ENCODE results near the gene IDH2. TPM values are rescaled to one million over a fixed set of nuclear protein-coding genes. Genes with fewer than 3 reads are reported as not detected.

IDH2 gene
- total and polyA plus RNA-seq, 2 donors (not counting 3 experiments of a cell fraction or from before 2014, with no cell fraction given): 123 to 127 TPM

DNA sequence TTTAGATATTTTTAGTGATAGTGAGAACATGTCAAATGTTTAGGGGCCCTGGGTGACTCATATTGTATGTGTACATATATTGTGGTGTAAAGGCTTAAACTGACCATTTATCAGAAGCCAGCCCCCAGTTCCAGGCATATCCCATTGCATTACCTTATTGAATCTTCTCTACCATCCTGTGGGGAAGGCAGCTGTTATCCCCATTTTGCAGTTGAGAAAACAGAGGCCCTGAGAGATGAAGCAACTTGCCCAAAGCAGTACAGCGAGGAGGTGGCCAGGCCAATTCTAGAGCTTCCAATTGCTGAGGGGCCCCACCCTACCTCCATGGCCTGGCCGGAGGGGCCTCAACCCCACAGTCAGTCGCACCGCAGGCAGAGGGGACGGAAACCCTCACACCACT lies 53.2 kb downstream of the IDH2 start:
- ChIA-PET POLR2A (no interaction called here), CTCF (interaction anchor here (1.0 to 1.2 kb wide), 2 partner anchors 21 to 36 kb away, joined by 3 read pairs; no protein-coding TSS in a partner anchor)
- intact Hi-C loops (cut with micrococcal nuclease) (no loop called here), dilution Hi-C loops (cut with MboI; ENCODE audit: extremely low pct_ligation_motif_present, low sequenced_read_pairs) (no loop called here)
- Histone ChIP-seq H2AFZ (ENCODE audit: low read depth, low read length) (no peak overlapping the region), H4K20me1 (replicated peaks; ENCODE audit: control insufficient read depth, extremely low read depth, insufficient read depth, low read length) (no peaks in the 10 kb centered on the region), H3K36me3 (ENCODE audit: control insufficient read depth in 2 of 2, extremely low read depth in 1 of 2, insufficient read depth in 2 of 2, low read length in 2 of 2) (no peaks in the 10 kb centered on the region), H3K9me3 (replicated peaks; ENCODE audit: control insufficient read depth, insufficient read depth, low read length) (no peaks in the 10 kb centered on the region), H3K4me2 (ENCODE audit: insufficient read depth, low read length) (no peak overlapping the region), H3K27ac (ENCODE audit: insufficient read depth, low read depth, low read length) (no peak overlapping the region), H3K79me2 (ENCODE audit: control insufficient read depth, insufficient read depth, low read length) (peaks cover 5% of the 10 kb centered on the region), H3K9ac (replicated peaks; ENCODE audit: extremely low read depth, insufficient read depth, low read length) (no peak overlapping the region), H3K27me3 (ENCODE audit: control insufficient read depth in 2 of 2, insufficient read depth in 2 of 2, low read length in 2 of 2) (no peaks in the 10 kb centered on the region), H3K9me1 (replicated peaks; ENCODE audit: control insufficient read depth, extremely low read depth, insufficient read depth, low read length) (no peaks in the 10 kb centered on the region), H3K4me3 (replicated peaks in 1 of 3; ENCODE audit: insufficient read depth in 1 of 3, low read depth in 1 of 3, low read length in 3 of 3) (no peak overlapping the region), H3K4me1 (ENCODE audit: control insufficient read depth, extremely low read depth, insufficient read depth, low read length) (no peaks in the 10 kb centered on the region)
- DNase-seq (ENCODE audit: low read depth, low spot score) (no peak), FAIRE-seq (no peak)
- no TSS peak for BruUV-seq (replicated peaks)
- no peak for TF ChIP-seq MYC (IDR thresholded peaks at IDR 0.05; ENCODE audit: low read depth, low read length)

DNA sequence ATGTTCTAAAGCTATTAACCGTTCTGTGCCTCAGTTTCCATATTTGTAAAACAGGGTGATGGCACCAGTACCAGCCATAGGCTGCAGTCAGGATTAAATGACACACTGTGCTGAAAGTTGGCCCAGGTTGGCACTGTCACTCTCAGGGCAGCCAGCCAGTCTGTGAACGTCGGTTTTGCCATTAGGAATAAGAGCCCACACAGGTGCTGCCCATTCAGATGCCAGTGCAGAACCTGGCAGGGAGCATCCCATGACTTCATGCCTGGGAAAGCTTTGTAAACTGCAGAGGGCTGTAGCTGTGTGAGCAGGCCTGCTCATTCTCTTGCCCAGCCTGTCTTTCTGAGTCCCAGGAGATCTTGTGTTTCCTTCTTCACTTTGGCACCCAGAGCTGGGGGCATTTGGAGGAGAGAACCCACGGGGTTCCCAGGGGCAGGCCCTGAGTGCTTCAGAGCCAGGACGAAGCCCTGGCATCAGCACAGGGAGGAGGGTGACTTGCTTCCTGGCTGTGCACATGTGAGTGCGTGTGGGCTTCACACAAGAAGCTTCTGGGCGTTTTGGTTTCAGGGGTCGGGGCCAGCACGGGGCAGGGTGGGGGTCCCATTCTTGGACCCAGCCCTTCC lies 54.2 kb downstream of the IDH2 start:
- no TSS peak for BruUV-seq (replicated peaks)
- Histone ChIP-seq H3K79me2 (ENCODE audit: control insufficient read depth, insufficient read depth, low read length) (peaks cover 4% of the 10 kb centered on the region), H3K4me1 (ENCODE audit: control insufficient read depth, extremely low read depth, insufficient read depth, low read length) (no peaks in the 10 kb centered on the region), H3K9me1 (replicated peaks; ENCODE audit: control insufficient read depth, extremely low read depth, insufficient read depth, low read length) (no peaks in the 10 kb centered on the region), H3K4me3 (replicated peaks in 1 of 3; ENCODE audit: insufficient read depth in 1 of 3, low read depth in 1 of 3, low read length in 3 of 3) (no peak overlapping the region), H3K27me3 (ENCODE audit: control insufficient read depth in 2 of 2, insufficient read depth in 2 of 2, low read length in 2 of 2) (no peaks in the 10 kb centered on the region), H3K4me2 (ENCODE audit: insufficient read depth, low read length) (no peak overlapping the region), H3K9ac (replicated peaks; ENCODE audit: extremely low read depth, insufficient read depth, low read length) (no peak overlapping the region), H3K27ac (ENCODE audit: insufficient read depth, low read depth, low read length) (no peak overlapping the region), H3K36me3 (ENCODE audit: control insufficient read depth in 2 of 2, extremely low read depth in 1 of 2, insufficient read depth in 2 of 2, low read length in 2 of 2) (no peaks in the 10 kb centered on the region), H2AFZ (ENCODE audit: low read depth, low read length) (no peak overlapping the region), H3K9me3 (replicated peaks; ENCODE audit: control insufficient read depth, insufficient read depth, low read length) (no peaks in the 10 kb centered on the region), H4K20me1 (replicated peaks; ENCODE audit: control insufficient read depth, extremely low read depth, insufficient read depth, low read length) (no peaks in the 10 kb centered on the region)
- FAIRE-seq (no peak), DNase-seq (ENCODE audit: low read depth, low spot score) (no peak)
- intact Hi-C loops (cut with micrococcal nuclease): no loop called here
- TF ChIP-seq POLR2A (IDR thresholded peaks at IDR 0.05; ENCODE audit: low read depth, low read length): no peak
- TF ChIP-seq, protein P1, sequence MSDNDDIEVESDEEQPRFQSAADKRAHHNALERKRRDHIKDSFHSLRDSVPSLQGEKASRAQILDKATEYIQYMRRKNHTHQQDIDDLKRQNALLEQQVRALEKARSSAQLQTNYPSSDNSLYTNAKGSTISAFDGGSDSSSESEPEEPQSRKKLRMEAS (IDR thresholded peaks at IDR 0.05; ENCODE audit: insufficient read depth, insufficient read length): no peak
- no peak for TF ChIP-seq JUN (IDR thresholded peaks at IDR 0.05; ENCODE audit: borderline replicate concordance, insufficient read depth, insufficient read length, low read depth)
- no peak for TF ChIP-seq FOS (IDR thresholded peaks at IDR 0.05; ENCODE audit: borderline replicate concordance, insufficient read depth, low read length)
- TF ChIP-seq MYC (IDR thresholded peaks at IDR 0.05; ENCODE audit: low read depth, low read length): no peak
- TF ChIP-seq, protein P2, sequence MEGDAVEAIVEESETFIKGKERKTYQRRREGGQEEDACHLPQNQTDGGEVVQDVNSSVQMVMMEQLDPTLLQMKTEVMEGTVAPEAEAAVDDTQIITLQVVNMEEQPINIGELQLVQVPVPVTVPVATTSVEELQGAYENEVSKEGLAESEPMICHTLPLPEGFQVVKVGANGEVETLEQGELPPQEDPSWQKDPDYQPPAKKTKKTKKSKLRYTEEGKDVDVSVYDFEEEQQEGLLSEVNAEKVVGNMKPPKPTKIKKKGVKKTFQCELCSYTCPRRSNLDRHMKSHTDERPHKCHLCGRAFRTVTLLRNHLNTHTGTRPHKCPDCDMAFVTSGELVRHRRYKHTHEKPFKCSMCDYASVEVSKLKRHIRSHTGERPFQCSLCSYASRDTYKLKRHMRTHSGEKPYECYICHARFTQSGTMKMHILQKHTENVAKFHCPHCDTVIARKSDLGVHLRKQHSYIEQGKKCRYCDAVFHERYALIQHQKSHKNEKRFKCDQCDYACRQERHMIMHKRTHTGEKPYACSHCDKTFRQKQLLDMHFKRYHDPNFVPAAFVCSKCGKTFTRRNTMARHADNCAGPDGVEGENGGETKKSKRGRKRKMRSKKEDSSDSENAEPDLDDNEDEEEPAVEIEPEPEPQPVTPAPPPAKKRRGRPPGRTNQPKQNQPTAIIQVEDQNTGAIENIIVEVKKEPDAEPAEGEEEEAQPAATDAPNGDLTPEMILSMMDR (IDR thresholded peaks at IDR 0.05; ENCODE audit: extremely low read depth in 1 of 2, insufficient read depth in 1 of 2, low read depth in 1 of 2, low read length in 2 of 2): no peak
- TF ChIP-seq EZH2 (IDR thresholded peaks at IDR 0.05; ENCODE audit: borderline replicate concordance, low read depth, low read length, severe bottlenecking): no peak
- TF ChIP-seq GATA2 (IDR thresholded peaks at IDR 0.05; ENCODE audit: insufficient read depth, insufficient read length, low read depth, low read length): no peak
- no peak for TF ChIP-seq POLR2AphosphoS5 (IDR thresholded peaks at IDR 0.05; ENCODE audit: insufficient read depth, low read depth, low read length)
- CTCF ChIA-PET: interaction anchor here (0.9 to 1.3 kb wide), 3 partner anchors 11 to 22 kb away, joined by 3 read pairs; no protein-coding TSS in a partner anchor
- dilution Hi-C loops (cut with MboI; ENCODE audit: extremely low pct_ligation_motif_present, low sequenced_read_pairs): no loop called here
- POLR2A ChIA-PET: no interaction called here

Data from endothelial cell of umbilical vein (primary cell).